Natural killer cell treated with Interleukin-12 subunit alpha and Interleukin-12 subunit beta and Interleukin-15 and Interleukin-18, amount 100 ng/mL, for 72 hours (primary cell): ENCODE measurements around the gene ZNF81. TPM values are rescaled to one million over a fixed set of nuclear protein-coding genes. Genes with fewer than 3 reads are reported as not detected.
"Not testable (repeated sequence)": the region's sequence is repeated elsewhere in the genome, so short reads cannot be mapped to it uniquely, and the experiment has no call there.

Source experiments
- ATAC-seq, 2 donors: fragments of 150-1000 bp; cut with Tn5 transposase in 1 of 2; sonication (Bioruptor Pico), chemical (Tn5 transposase) in 1 of 2; 2 replicates each; pipeline ENCODE4 v1.10.0; 2021
- DNase-seq: peaks from one replicate; pipeline ENCODE4 v3.0.0; 2022; ENCODE audit warnings: low spot score
- H3K27ac Mint-ChIP-seq, 2 donors: 1 replicate in 1 of 2; 2 replicates in 1 of 2; pipeline ENCODE4 v1.8.0; 2022; ENCODE audit warnings: mixed read lengths in 2 of 2, mild to moderate bottlenecking in 1 of 2, moderate library complexity in 1 of 2
- H3K27me3 Mint-ChIP-seq, 2 donors: 1 replicate in 1 of 2; 2 replicates in 1 of 2; pipeline ENCODE4 v1.8.0; 2022; ENCODE audit warnings: mixed read lengths in 2 of 2
- H3K36me3 Mint-ChIP-seq: one replicate; pipeline ENCODE4 v1.8.0; 2022; ENCODE audit warnings: mixed read lengths
- H3K4me1 Mint-ChIP-seq, 2 donors: 1 replicate in 1 of 2; 2 replicates in 1 of 2; pipeline ENCODE4 v1.8.0; 2022; ENCODE audit warnings: low read depth in 2 of 2, mixed read lengths in 2 of 2, mild to moderate bottlenecking in 1 of 2
- H3K4me3 Mint-ChIP-seq: one replicate; pipeline ENCODE4 v1.8.0; 2022; ENCODE audit warnings: mixed read lengths
- H3K9me3 Mint-ChIP-seq: 2 replicates; pipeline ENCODE4 v1.8.0; 2022; ENCODE audit warnings: mixed read lengths
- total RNA-seq, 2 donors: library from RNA; stranded (reverse); gene quantifications; one replicate each; pipeline ENCODE4 v1.2.3, GENCODE V29; 2022

Gene ZNF81
- total RNA-seq, 2 donors from 2014 or later = 13.3 to 17.9 TPM

DNA sequence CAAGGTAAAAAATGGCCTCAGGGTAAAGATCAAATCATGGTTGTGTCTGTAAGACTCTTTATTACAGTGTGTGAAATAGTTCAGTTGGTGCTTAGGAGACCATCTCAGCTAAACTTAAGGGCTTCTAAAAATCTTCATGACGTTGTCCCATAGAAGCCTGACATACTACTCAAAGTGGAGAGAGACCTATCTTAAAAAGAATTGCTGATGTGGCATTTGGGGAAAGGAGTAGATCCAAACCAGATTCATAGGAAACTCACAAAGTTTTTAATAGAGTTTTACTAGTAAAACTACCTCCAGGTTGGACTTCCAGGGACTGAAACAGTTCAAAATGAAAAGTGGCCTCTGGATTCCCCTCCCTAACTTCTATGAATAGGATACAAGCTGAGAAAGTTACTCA lies 81.6 kb downstream of the ZNF81 start:
- H3K4me1 Mint-ChIP-seq = no peaks in the 10 kb centered on the region
- no peaks in the 10 kb centered on the region for H3K27me3 Mint-ChIP-seq
- H3K9me3 Mint-ChIP-seq = peaks cover 15% of the 10 kb centered on the region

DNA sequence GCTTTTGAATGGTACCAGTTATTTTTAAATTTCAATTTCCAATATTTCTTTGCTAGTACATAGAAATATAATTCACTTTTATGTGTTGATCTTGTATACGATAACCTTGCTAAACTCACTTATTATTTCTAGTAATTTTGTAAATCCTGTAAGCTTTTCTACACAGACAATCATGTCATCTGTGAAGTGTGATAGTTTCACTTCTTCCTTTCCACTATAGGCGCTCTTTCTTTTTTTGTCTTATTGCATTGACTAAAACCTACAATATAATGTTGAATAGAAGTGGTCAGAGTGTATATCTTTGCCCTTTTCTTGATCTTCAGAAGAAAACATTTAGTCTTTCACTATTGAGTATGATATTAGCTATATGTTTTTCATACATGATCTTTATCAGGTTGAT lies 90.5 kb downstream of the ZNF81 start:
- DNase-seq = no peak
- no peaks in the 10 kb centered on the region for H3K36me3 Mint-ChIP-seq
- H3K4me3 Mint-ChIP-seq = no peak overlapping the region
- peaks cover 0 to 2% of the 10 kb centered on the region in 2 donors for H3K27me3 Mint-ChIP-seq
- ATAC-seq = no peak
- H3K9me3 Mint-ChIP-seq = no peaks in the 10 kb centered on the region
- no peak overlapping the region for H3K27ac Mint-ChIP-seq
- H3K4me1 Mint-ChIP-seq = no peaks in the 10 kb centered on the region

More for the DNA sequence above, 81.6 kb downstream of the ZNF81 start:
- peaks cover 38% of the 10 kb centered on the region for H3K36me3 Mint-ChIP-seq
- DNase-seq = no peak
- ATAC-seq = no peak
- H3K27ac Mint-ChIP-seq = no peak overlapping the region
- no peak overlapping the region for H3K4me3 Mint-ChIP-seq

DNA sequence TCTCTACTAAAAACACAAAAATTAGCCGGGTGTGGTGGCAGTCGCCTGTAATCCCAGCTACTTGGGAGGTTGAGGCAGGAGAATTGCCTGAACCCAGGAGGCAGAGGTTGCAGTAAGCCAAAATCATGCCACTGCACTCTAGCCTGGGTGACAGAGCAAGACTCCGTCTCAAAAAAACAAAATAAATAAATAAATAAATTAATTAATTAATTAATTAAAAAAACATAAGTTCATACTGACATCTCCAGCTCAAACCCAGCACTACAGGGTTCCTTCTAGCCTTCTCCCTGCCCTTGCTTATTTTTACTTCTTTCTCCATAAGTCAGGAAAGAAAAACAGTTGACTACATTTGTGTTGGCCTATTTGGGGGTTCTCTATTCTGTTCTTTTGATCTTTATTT lies 95.3 kb downstream of the ZNF81 start:
- not testable (repeated sequence) for ATAC-seq, H3K9me3 Mint-ChIP-seq, H3K36me3 Mint-ChIP-seq, H3K4me3 Mint-ChIP-seq, H3K27me3 Mint-ChIP-seq, DNase-seq, H3K4me1 Mint-ChIP-seq, H3K27ac Mint-ChIP-seq

- no peak overlapping the region for H3K4me3 Mint-ChIP-seq
- ATAC-seq (no peak), DNase-seq (no peak)
- no peaks in the 10 kb centered on the region for H3K9me3 Mint-ChIP-seq
- peaks cover 0 to 3% of the 10 kb centered on the region in 2 donors for H3K4me1 Mint-ChIP-seq
- H3K36me3 Mint-ChIP-seq = no peaks in the 10 kb centered on the region
- no peak overlapping the region for H3K27ac Mint-ChIP-seq
- no peaks in the 10 kb centered on the region for H3K27me3 Mint-ChIP-seq
Observed at GRCh38 chrX:47933946-47934345, 97.2 kb downstream of the ZNF81 start.

GRCh38 chrX:47936224-47936939 lies 99.7 kb downstream of the ZNF81 start:
- Mint-ChIP-seq H3K4me3 (peak overlapping the region; percentile 58), H3K36me3 (no peaks in the 10 kb centered on the region), H3K27ac (no peak overlapping the region), H3K9me3 (no peaks in the 10 kb centered on the region), H3K4me1 (peaks cover 0 to 3% of the 10 kb centered on the region in 2 donors), H3K27me3 (peaks cover 0 to 2% of the 10 kb centered on the region in 2 donors)
- no peak for DNase-seq
- ATAC-seq = no peak

GRCh38 chrX:47936940-47937317 lies 100.2 kb downstream of the ZNF81 start:
- peaks cover 0 to 2% of the 10 kb centered on the region in 2 donors for H3K27me3 Mint-ChIP-seq
- no peaks in the 10 kb centered on the region for H3K9me3 Mint-ChIP-seq
- DNase-seq (no peak), ATAC-seq (no peak)
- H3K36me3 Mint-ChIP-seq = no peaks in the 10 kb centered on the region
- H3K4me1 Mint-ChIP-seq = peaks cover 0 to 3% of the 10 kb centered on the region in 2 donors
- no peak overlapping the region for H3K4me3 Mint-ChIP-seq
- H3K27ac Mint-ChIP-seq = no peak overlapping the region

- H3K27me3 Mint-ChIP-seq = peaks cover 0 to 8% of the 10 kb centered on the region in 2 donors
- no peaks in the 10 kb centered on the region for H3K36me3 Mint-ChIP-seq
- peaks cover 0 to 3% of the 10 kb centered on the region in 2 donors for H3K4me1 Mint-ChIP-seq
- H3K27ac Mint-ChIP-seq = no peak overlapping the region
- no peak overlapping the region for H3K4me3 Mint-ChIP-seq
- no peak for ATAC-seq
- no peaks in the 10 kb centered on the region for H3K9me3 Mint-ChIP-seq
- DNase-seq = no peak
Observed at GRCh38 chrX:47940448-47940847, 103.7 kb downstream of the ZNF81 start.

DNA sequence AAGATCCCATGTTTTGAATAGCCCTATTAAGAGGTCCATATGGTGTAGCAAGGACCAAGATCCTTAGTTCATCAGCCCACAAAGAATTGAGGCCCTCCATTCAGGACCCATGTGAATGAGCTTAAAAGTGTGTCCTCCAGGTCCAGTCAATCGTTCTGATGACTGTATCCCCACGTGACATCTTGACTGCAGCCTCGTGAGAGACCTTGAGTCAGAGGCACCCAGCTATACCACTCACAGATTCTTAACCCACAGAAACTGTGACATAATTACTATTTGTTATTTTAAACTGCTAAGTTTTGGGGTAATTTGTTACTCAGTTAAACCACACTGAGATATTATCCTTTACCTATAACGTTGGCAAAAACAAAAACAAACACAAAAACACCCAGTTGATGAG lies 104.7 kb downstream of the ZNF81 start:
- Mint-ChIP-seq H3K27me3 (peaks cover 0 to 8% of the 10 kb centered on the region in 2 donors), H3K27ac (no peak overlapping the region), H3K4me3 (no peak overlapping the region), H3K4me1 (peaks cover 0 to under 1% of the 10 kb centered on the region in 2 donors), H3K9me3 (no peaks in the 10 kb centered on the region), H3K36me3 (no peaks in the 10 kb centered on the region)
- ATAC-seq (no peak), DNase-seq (no peak)

GRCh38 chrX:47955295-47955694 lies 118.6 kb downstream of the ZNF81 start:
- not testable (repeated sequence) for H3K4me1 Mint-ChIP-seq, DNase-seq, H3K4me3 Mint-ChIP-seq, ATAC-seq, H3K27me3 Mint-ChIP-seq, H3K27ac Mint-ChIP-seq, H3K9me3 Mint-ChIP-seq
- H3K36me3 Mint-ChIP-seq = peaks cover 11% of the 10 kb centered on the region

- Mint-ChIP-seq H3K36me3 (peaks cover 5% of the 10 kb centered on the region), H3K27me3 (peaks cover 0 to 4% of the 10 kb centered on the region in 2 donors), H3K4me1 (peaks cover 0 to 4% of the 10 kb centered on the region in 2 donors), H3K4me3 (no peak overlapping the region), H3K27ac (no peak overlapping the region), H3K9me3 (no peaks in the 10 kb centered on the region)
- DNase-seq = no peak
- no peak for ATAC-seq
Observed at GRCh38 chrX:47956016-47956415, 119.3 kb downstream of the ZNF81 start.

- not testable (repeated sequence) for ATAC-seq, H3K4me1 Mint-ChIP-seq, H3K4me3 Mint-ChIP-seq
Observed at GRCh38 chrX:47958206-47958605, 121.5 kb downstream of the ZNF81 start.

GRCh38 chrX:47958761-47959342 lies 122.2 kb downstream of the ZNF81 start:
- no peak for DNase-seq
- Mint-ChIP-seq H3K27ac (no peak overlapping the region), H3K36me3 (peaks cover 4% of the 10 kb centered on the region), H3K9me3 (no peaks in the 10 kb centered on the region), H3K4me3 (no peak overlapping the region), H3K27me3 (peaks cover 0 to 8% of the 10 kb centered on the region in 2 donors), H3K4me1 (peaks cover 0 to 4% of the 10 kb centered on the region in 2 donors)
- no peak for ATAC-seq

More at GRCh38 chrX:47958206-47958605, 121.5 kb downstream of the ZNF81 start:
- H3K9me3 Mint-ChIP-seq, H3K27me3 Mint-ChIP-seq, H3K36me3 Mint-ChIP-seq, DNase-seq, H3K27ac Mint-ChIP-seq: not testable (repeated sequence)

DNA sequence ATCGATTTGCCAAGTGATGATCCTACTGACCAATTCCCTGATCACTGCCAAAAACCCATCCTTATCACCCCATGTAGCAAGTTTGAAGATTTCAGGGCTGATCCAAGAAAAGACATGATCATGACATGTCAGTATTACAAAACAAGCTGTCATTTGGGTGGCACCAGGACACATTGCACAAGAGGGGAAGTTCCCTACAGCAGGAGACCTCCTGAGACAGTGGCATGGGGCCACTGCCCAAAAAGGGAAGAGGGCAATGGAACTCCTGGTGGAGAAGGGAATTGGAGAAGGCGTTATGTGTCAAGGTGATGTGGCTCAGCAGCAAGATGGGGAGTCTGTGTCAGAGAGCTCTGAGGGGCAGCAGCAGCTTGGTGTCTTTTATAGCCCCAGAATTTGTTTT lies 123.7 kb downstream of the ZNF81 start:
- Mint-ChIP-seq H3K4me3 (no peak overlapping the region), H3K27ac (no peak overlapping the region), H3K27me3 (peaks cover 0 to 14% of the 10 kb centered on the region in 2 donors), H3K4me1 (peaks cover 0 to 4% of the 10 kb centered on the region in 2 donors), H3K36me3 (peaks cover 10% of the 10 kb centered on the region), H3K9me3 (peaks cover 3% of the 10 kb centered on the region)
- no peak for ATAC-seq
- DNase-seq = no peak

GRCh38 chrX:47961830-47962229 lies 125.1 kb downstream of the ZNF81 start:
- H3K9me3 Mint-ChIP-seq, H3K4me1 Mint-ChIP-seq, H3K4me3 Mint-ChIP-seq, H3K27ac Mint-ChIP-seq, ATAC-seq, H3K36me3 Mint-ChIP-seq, DNase-seq: not testable (repeated sequence)
- peaks cover 0 to 14% of the 10 kb centered on the region in 2 donors for H3K27me3 Mint-ChIP-seq
